HepG2 (cell line): ENCODE measurements around the gene ATG2A. TPM values are rescaled to one million over a fixed set of nuclear protein-coding genes. Genes with fewer than 3 reads are reported as not detected.

Source experiments
- AGO2 ChIP-seq: fragments of 200-400 bp; formaldehyde crosslinking; optimal IDR thresholded peaks from 2 replicates; pipeline ENCODE3; 2017; ENCODE audit warnings: mild to moderate bottlenecking, low read depth, low read length, moderate library complexity
- CCAR2 ChIP-seq: fragments of 200-400 bp; formaldehyde crosslinking; optimal IDR thresholded peaks from 2 replicates; pipeline ENCODE3; 2018; ENCODE audit warnings: low read depth, mild to moderate bottlenecking, low read length, moderate library complexity
- DNMT1 ChIP-seq: sonication (generic); formaldehyde crosslinking; IDR thresholded peaks from 2 replicates; pipeline ENCODE4 v1.5.1; 2020; ENCODE audit warnings: mild to moderate bottlenecking, missing genetic modification reagents
- ELF4 ChIP-seq: sonication (generic); formaldehyde crosslinking; IDR thresholded peaks from 2 replicates; pipeline ENCODE4 v1.5.0; 2020; ENCODE audit warnings: missing genetic modification reagents, mild to moderate bottlenecking, moderate library complexity, borderline replicate concordance
- ETV6 ChIP-seq: sonication (generic); formaldehyde crosslinking; conservative IDR thresholded peaks from 2 replicates; pipeline ENCODE4 v1.4.0; 2020; ENCODE audit warnings: missing genetic modification reagents
- HNF4G ChIP-seq, 2 experiments: sonication (generic) in 1 of 2; formaldehyde crosslinking in 1 of 2; IDR thresholded peaks; 2 replicates each; pipeline versions ENCODE4 v1.4.0 to v1.6.1; 2011 to 2020; ENCODE audit warnings: borderline replicate concordance in 2 of 2, low read depth in 2 of 2, mild to moderate bottlenecking in 2 of 2, low read length in 1 of 2, missing genetic modification reagents in 1 of 2, moderate library complexity in 1 of 2
- MAFG ChIP-seq: sonication (generic); formaldehyde crosslinking; IDR thresholded peaks from 2 replicates; pipeline ENCODE4 v1.5.1; 2020; ENCODE audit warnings: mild to moderate bottlenecking, missing genetic modification reagents
- PHF21A ChIP-seq: sonication (generic); formaldehyde crosslinking; IDR thresholded peaks from 2 replicates; pipeline ENCODE4 v1.5.0; 2020; ENCODE audit warnings: mild to moderate bottlenecking, missing genetic modification reagents
- POLR2AphosphoS2 ChIP-seq: IDR thresholded peaks from 2 replicates; pipeline ENCODE4 v1.6.1; 2011; ENCODE audit warnings: low read depth, low read length, improper control_type of control experiment
- RFX3 ChIP-seq: IDR thresholded peaks from 2 replicates; pipeline ENCODE4 v1.6.1; 2016; ENCODE audit warnings: missing biosample characterization, missing genetic modification reagents
- SAP130 ChIP-seq: IDR thresholded peaks from 2 replicates; pipeline ENCODE4 v1.6.1; 2016; ENCODE audit warnings: low read depth
- SP2 ChIP-seq: sonication (generic); formaldehyde crosslinking; IDR thresholded peaks from 2 replicates; pipeline ENCODE4 v1.5.1; 2020; ENCODE audit warnings: mild to moderate bottlenecking, missing genetic modification reagents
- TGIF2 ChIP-seq: IDR thresholded peaks from 2 replicates; pipeline ENCODE4 v1.6.1; 2016; ENCODE audit warnings: control low read depth, missing compliant biosample characterization
- THAP8 ChIP-seq: sonication (generic); formaldehyde crosslinking; IDR thresholded peaks from 2 replicates; pipeline ENCODE4 v1.5.1; 2020; ENCODE audit warnings: missing genetic modification reagents, mild to moderate bottlenecking, borderline replicate concordance
- ZBTB20 ChIP-seq: sonication (generic); formaldehyde crosslinking; IDR thresholded peaks from 2 replicates; pipeline ENCODE4 v1.8.1; 2023; ENCODE audit warnings: missing genetic modification reagents, low read depth, mild to moderate bottlenecking, borderline replicate concordance
- ZBTB38 ChIP-seq: sonication (generic); formaldehyde crosslinking; IDR thresholded peaks from 2 replicates; pipeline ENCODE4 v1.5.1; 2020; ENCODE audit warnings: mild to moderate bottlenecking, missing genetic modification reagents
- ZFP36L2 ChIP-seq: sonication (generic); formaldehyde crosslinking; IDR thresholded peaks from 2 replicates; pipeline ENCODE4 v1.4.0; 2020; ENCODE audit warnings: missing genetic modification reagents
- ZNF12 ChIP-seq: sonication (generic); formaldehyde crosslinking; IDR thresholded peaks from 2 replicates; pipeline ENCODE4 v1.5.0; 2020; ENCODE audit warnings: missing genetic modification reagents
- ZNF121 ChIP-seq: sonication (generic); formaldehyde crosslinking; IDR thresholded peaks from 2 replicates; pipeline ENCODE4 v1.5.0; 2020; ENCODE audit warnings: mild to moderate bottlenecking, missing genetic modification reagents
- ZNF670 ChIP-seq: sonication (generic); formaldehyde crosslinking; IDR thresholded peaks from 2 replicates; pipeline ENCODE4 v1.8.0; 2022; ENCODE audit warnings: mild to moderate bottlenecking, missing genetic modification reagents, borderline replicate concordance
- polyA plus RNA-seq, 8 experiments: library from polyadenylated mRNA; depleted of rRNA in 3 of 8; stranded (reverse) in 7 of 8; unstranded in 1 of 8; fragments of >200 nt; fragmentation: Illumina TruSeq in 4 of 8; extraction: Trizol in 4 of 8; gene quantifications; 2 replicates each; pipeline versions ENCODE4 v1.2.1 to v1.2.3, GENCODE V29; 2011 to 2016; ENCODE audit warnings: low read depth in 4 of 8, missing spikeins in 1 of 8, mixed read lengths in 1 of 8; ENCODE audit not compliant: insufficient read depth in 1 of 8
- total RNA-seq, 5 experiments: library from RNA; depleted of rRNA; stranded (reverse); fragments of >200 nt; fragmentation: Illumina TruSeq; extraction: Trizol; gene quantifications; 2 replicates each; pipeline ENCODE4 v1.2.3, GENCODE V29; 2016; ENCODE audit warnings: low read depth in 1 of 5
- TF ChIP-seq, protein P1 (sequence below): sonication (generic); formaldehyde crosslinking; IDR thresholded peaks from 2 replicates; pipeline ENCODE4 v1.4.0; 2020; ENCODE audit warnings: missing genetic modification reagents
- TF ChIP-seq, protein P2 (sequence below): sonication (generic); formaldehyde crosslinking; IDR thresholded peaks from 2 replicates; pipeline ENCODE4 v1.4.0; 2020; ENCODE audit warnings: mild to moderate bottlenecking, missing genetic modification reagents
- TF ChIP-seq, protein P3 (sequence below): IDR thresholded peaks from 2 replicates; pipeline ENCODE4 v1.6.1; 2012; ENCODE audit warnings: low read depth, low read length, improper control_type of control experiment
- TF ChIP-seq, protein P4 (sequence below): sonication (generic); formaldehyde crosslinking; IDR thresholded peaks from 2 replicates; pipeline ENCODE4 v1.8.0; 2023; ENCODE audit warnings: mild to moderate bottlenecking, missing genetic modification reagents

ATG2A gene
- total and polyA plus RNA-seq, 2 of the 13 experiments (the other 11 are each of a cell fraction or from before 2014, with no cell fraction given): 6.7 to 8.0 TPM

DNA sequence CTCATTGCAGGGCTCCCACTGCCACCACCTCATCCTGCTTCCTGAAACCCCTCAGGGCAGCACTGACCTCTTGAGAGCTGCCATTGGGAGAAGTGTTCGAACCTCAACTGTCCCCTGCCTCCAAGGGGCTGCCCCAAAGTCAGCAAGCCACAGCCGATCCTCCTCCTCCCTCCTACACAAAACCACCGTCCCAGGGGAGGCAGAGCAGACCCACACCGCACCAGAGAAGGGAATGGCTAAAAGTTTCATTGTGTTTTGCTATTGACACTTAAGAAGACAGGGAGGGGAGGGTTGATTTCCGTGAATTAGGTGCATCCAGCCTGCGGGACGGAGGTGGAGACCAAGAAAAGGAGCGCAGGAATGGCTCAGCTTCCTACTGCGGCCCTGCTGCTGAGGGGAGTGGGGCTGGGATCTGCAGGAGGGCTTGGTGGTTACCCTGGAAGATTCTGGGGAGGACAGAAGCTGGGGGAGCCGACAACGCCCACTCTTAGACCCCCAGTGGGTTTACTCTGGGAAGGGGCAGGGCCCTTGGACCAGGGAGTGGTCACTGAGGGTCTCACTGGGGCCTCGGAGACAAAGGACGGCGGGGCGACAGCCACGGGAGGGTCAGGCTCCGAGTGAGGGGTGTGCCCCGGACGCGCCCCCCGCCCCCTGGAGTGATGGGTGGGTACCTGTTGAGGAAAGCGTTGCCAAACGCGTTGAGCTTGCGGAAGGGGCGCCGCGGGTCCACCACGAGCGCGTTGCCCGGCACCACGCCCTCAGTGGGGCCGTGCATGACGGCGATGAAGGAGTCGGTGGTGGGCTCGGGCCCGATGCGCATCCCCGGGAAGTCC lies 39.4 kb downstream of the ATG2A start (continued):
- TF ChIP-seq, protein P1, sequence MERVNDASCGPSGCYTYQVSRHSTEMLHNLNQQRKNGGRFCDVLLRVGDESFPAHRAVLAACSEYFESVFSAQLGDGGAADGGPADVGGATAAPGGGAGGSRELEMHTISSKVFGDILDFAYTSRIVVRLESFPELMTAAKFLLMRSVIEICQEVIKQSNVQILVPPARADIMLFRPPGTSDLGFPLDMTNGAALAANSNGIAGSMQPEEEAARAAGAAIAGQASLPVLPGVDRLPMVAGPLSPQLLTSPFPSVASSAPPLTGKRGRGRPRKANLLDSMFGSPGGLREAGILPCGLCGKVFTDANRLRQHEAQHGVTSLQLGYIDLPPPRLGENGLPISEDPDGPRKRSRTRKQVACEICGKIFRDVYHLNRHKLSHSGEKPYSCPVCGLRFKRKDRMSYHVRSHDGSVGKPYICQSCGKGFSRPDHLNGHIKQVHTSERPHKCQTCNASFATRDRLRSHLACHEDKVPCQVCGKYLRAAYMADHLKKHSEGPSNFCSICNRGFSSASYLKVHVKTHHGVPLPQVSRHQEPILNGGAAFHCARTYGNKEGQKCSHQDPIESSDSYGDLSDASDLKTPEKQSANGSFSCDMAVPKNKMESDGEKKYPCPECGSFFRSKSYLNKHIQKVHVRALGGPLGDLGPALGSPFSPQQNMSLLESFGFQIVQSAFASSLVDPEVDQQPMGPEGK: no peak
- TF ChIP-seq SP2 (CRISPR knock-in tag) (no peak), ZBTB38 (0 out of 2 replicates have a peak, but pooled peaks have one; percentile 55), ETV6 (CRISPR knock-in tag) (no peak), HNF4G (IDR thresholded peaks at IDR 0.05; ENCODE audit: borderline replicate concordance, low read depth, low read length) (no peak), HNF4G (CRISPR knock-in tag; IDR thresholded peaks at IDR 0.05; ENCODE audit: borderline replicate concordance, low read depth) (no peak), ZNF121 (no peak), CCAR2 (no peak), SAP130 (CRISPR knock-in tag) (0 out of 2 replicates have a peak, but pooled peaks have one; percentile 2), ZNF670 (CRISPR knock-in tag) (0 out of 2 replicates have a peak, but pooled peaks have one; percentile 20), POLR2AphosphoS2 (no peak), ZNF12 (CRISPR knock-in tag) (no peak), TGIF2 (CRISPR knock-in tag) (no peak), PHF21A (no peak), MAFG (CRISPR knock-in tag) (0 out of 2 replicates have a peak, but pooled peaks have one; percentile 9), ELF4 (CRISPR knock-in tag) (no peak), DNMT1 (CRISPR knock-in tag) (no peak; the same call in 1 of the 2 replicates), RFX3 (no peak), ZFP36L2 (no peak), THAP8 (CRISPR knock-in tag) (no peak), AGO2 (peak; percentile 45), ZBTB20 (peak; percentile 7; the same call in 1 of the 2 replicates)
- TF ChIP-seq, protein P2, sequence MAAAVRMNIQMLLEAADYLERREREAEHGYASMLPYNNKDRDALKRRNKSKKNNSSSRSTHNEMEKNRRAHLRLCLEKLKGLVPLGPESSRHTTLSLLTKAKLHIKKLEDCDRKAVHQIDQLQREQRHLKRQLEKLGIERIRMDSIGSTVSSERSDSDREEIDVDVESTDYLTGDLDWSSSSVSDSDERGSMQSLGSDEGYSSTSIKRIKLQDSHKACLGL (CRISPR knock-in tag): peak; percentile 76; the same call in 1 of the 2 replicates
- TF ChIP-seq, protein P3, sequence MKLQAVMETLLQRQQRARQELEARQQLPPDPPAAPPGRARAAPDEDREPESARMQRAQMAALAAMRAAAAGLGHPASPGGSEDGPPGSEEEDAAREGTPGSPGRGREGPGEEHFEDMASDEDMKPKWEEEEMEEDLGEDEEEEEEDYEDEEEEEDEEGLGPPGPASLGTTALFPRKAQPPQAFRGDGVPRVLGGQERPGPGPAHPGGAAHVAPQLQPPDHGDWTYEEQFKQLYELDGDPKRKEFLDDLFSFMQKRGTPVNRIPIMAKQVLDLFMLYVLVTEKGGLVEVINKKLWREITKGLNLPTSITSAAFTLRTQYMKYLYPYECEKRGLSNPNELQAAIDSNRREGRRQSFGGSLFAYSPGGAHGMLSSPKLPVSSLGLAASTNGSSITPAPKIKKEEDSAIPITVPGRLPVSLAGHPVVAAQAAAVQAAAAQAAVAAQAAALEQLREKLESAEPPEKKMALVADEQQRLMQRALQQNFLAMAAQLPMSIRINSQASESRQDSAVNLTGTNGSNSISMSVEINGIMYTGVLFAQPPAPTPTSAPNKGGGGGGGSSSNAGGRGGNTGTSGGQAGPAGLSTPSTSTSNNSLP: no peak
- TF ChIP-seq, protein P4, sequence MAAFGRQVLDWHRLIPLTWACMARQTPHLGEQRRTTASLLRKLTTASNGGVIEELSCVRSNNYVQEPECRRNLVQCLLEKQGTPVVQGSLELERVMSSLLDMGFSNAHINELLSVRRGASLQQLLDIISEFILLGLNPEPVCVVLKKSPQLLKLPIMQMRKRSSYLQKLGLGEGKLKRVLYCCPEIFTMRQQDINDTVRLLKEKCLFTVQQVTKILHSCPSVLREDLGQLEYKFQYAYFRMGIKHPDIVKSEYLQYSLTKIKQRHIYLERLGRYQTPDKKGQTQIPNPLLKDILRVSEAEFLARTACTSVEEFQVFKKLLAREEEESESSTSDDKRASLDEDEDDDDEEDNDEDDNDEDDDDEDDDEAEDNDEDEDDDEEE (CRISPR knock-in tag): 0 out of 2 replicates have a peak, but pooled peaks have one; percentile 14
